ENCODE data around the gene PXDC1. TPM values are rescaled to one million over a fixed set of nuclear protein-coding genes. Genes with fewer than 3 reads are reported as not detected.
A peak's percentile ranks its signal among the peaks of the same experiment; 100 is the strongest.
"Not testable (repeated sequence)": the region's sequence is repeated elsewhere in the genome, so short reads cannot be mapped to it uniquely, and the experiment has no call there.

PXDC1 gene
- total RNA-seq, 1 experiment from 2014 or later: 27.6 TPM

DNA sequence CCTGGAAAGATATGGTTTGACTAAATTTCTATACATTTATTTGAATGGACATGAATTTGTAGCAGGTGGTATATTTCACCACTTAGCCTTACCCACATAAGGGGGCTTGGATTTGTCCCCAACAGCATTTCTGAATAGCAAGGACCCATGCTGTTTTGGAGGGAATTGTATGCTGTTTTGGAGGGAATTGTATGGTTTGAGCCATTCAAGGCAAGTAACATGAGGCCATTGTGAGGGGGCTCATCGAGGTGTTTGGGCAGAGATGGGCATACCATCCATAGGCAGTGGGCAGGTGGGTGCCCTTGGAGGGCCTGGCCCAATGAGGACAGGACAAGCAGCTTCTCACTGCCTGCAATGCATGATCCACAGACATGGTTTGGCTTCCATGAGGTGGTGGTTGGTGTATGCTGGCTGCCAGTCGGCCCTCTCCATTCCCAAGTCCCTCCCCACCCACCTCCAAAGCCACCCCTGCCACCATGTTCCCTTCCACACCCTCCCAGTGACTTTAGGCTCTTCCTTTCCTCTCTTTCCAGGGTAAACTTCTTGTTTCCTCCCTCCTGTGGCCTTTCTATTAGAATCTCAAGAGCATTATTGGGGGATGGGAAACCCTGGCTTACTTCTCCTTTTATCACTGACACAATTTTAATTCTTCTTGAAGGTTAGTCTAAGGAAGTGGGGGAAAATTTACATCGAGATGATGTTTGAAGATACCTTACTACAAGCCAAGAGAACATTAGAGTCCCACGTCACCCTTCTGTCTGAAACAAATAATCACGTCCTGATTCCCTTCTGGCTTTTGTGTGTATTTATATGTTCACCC is 13.2 kb upstream of the PXDC1 start:
- DNase-seq (ENCODE audit: low read depth): no peak

DNA sequence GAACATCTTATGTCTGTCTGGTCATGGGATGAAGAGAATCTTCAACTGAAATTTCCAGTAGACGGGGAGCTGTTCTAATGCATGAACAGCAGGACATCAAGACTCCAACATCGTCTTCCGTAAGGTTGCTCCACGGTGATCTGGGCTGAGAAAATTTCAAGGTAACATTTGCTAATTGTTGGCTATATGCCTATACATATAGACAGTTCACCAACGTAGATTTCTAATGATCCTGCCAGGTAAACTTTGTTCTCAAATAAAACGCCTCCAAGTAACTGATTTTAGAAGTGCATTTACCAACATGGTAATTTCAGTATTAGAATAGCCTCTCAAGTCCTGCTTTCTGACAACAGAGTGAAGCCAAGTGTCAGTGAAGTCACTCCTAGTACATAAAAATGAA is 11.3 kb upstream of the PXDC1 start:
- no peak for DNase-seq (ENCODE audit: low read depth)

DNA sequence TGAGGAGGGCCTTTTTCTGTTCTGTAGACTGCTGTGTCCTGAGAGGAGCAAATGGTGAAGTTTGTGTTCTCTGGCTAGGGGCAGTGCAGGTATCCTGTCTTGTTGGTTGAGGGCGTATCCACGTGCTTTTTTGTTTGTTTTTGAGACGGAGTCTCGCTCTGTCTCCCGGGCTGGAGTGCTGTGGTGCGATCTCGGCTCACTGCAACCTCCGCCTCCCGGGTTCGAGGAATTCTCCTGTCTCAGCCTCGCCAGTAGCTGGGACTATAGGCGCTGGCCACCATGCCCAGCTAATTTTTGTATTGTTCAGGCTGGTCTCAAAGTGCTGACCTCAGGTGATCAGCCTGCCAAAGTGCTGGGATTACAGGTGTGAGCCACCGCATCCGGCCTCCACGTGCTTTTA is 10.8 kb upstream of the PXDC1 start:
- DNase-seq (ENCODE audit: low read depth): no peak

DNA sequence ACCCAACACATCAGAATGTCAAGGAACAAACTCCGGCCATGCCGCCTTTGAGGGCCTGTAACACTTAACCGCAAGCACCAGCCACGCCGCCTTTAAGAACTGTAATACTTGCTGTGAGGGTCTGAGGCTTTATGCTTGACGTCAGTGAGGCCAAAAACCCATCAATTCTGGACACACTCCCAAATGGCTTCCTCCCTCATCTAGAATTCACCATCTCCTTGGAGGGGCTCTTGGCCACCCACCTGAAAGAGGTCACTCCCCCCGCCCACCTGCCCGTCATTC is 10.4 kb upstream of the PXDC1 start:
- no peak for DNase-seq (ENCODE audit: low read depth)

DNA sequence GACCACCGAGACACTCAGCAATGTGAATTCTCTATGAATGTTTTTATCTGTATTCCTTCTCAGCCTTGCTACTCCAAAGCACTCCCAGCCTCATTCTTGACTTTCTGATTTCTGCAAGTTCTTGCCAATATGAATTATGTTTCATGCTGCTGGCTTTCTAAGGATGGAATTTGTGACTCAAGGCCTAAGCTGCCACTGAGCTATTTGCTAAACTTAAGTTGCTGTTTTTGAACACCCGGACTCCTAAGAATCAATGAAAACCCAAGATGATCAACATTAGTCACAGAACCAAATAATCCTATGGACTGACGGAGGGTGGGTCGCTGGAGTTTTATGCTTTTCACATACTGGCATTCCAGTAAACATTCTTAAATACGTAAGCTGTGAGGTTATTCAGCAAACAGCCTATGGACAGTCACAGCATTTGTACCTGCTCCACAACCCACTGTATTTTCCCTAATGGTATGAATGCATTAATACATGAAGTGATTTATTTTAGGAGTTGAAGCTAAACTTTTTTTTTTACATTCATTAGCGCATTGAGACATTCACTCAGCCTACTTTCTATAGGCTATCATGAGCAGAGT is 8.2 kb upstream of the PXDC1 start:
- no peak for DNase-seq (ENCODE audit: low read depth)

DNA sequence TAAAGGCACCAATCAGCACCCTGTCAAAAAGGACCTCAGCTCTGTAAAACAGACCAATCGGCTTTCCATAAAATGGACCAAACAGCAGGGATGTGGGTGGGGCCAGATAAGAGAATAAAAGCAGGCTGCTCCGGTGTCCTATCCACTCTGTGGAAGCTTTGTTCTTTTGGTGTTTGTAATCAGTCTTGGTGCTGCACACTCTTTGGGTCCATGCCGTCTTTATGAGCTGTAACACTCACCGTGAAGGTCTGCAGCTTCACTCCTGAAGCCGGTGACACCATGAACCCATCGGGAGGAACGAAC is 7.3 kb upstream of the PXDC1 start:
- DNase-seq (ENCODE audit: low read depth): no peak

DNA sequence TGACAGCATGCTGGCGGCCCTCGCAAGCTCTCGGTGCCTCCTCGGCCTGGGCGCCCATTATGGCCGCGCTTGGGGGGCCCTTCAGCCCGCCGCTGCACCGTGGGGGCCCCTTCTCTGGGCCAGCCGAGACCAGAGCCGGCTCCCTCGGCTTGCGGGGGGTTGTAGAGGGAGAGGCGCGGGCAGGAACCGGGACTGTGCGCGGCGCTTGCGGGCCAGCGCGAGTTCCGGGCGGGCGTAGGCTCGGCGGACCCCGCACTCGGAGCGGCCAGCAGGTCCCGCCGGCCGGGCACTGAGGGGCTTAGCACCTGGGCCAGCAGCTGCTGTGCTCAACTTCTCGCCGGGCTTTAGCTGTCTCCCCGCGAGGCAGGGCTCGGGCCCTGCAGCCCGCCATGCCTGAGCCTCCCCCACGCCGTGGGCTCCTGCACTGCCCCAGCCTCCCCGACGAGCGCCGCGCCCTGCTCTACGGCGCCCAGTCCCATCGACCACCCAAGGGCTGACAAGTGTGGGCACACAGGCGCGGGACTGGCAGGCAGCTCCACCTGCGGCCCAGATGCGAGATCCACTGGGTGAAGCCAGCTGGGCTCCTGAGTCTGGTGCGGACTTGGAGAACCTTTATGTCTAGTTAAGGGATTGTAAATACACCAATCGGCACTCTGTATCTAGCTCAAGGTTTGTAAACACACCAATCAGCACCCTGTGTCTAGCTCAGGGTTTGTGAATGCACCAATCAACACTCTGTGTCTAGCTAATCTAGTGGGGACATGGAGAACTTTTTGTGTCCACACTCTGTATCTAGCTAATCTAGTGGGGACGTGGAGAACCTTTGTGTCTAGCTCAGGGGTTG is 6.7 kb upstream of the PXDC1 start:
- not testable (repeated sequence) for DNase-seq (ENCODE audit: low read depth)

DNA sequence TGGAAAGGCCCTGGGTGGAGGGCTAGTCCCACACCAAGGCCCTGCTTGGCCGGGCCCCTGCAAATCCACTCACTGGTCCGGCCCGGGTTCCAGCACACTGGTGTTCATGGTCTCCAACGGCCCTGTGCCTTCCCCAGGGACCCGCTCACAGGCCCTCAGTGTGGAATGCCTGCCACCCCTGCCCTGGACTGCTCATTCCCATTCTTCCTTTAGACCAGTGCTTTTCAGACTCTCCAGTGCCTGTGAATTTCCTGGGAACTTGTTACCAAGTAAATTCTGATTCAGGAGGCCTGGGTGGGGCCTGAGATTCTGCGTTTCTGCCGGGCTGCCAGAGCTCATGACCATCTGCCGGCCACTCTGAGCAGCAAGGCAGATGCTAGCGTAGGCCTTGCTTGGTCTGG is 5.7 kb upstream of the PXDC1 start:
- DNase-seq (ENCODE audit: low read depth): no peak

DNA sequence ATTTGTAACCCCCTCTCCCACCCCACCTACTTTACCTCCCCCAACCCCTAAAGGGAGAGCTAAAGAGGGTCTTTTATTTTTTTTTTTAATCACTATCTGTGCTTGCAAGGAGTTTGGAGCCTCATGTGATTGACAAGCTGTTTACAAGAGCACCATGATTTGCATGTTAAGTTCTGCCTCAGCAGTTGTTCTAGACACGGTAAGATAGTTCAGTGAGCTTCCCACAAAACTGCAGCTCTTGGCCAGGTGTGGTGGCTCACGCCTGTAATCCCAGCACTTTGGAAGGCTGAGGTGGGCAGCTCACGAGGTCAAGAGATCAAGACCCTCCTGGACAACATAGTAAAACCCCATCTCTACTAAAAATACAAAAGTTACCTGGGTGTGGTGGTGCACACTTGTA is 5.0 kb upstream of the PXDC1 start:
- no peak for DNase-seq (ENCODE audit: low read depth)

DNA sequence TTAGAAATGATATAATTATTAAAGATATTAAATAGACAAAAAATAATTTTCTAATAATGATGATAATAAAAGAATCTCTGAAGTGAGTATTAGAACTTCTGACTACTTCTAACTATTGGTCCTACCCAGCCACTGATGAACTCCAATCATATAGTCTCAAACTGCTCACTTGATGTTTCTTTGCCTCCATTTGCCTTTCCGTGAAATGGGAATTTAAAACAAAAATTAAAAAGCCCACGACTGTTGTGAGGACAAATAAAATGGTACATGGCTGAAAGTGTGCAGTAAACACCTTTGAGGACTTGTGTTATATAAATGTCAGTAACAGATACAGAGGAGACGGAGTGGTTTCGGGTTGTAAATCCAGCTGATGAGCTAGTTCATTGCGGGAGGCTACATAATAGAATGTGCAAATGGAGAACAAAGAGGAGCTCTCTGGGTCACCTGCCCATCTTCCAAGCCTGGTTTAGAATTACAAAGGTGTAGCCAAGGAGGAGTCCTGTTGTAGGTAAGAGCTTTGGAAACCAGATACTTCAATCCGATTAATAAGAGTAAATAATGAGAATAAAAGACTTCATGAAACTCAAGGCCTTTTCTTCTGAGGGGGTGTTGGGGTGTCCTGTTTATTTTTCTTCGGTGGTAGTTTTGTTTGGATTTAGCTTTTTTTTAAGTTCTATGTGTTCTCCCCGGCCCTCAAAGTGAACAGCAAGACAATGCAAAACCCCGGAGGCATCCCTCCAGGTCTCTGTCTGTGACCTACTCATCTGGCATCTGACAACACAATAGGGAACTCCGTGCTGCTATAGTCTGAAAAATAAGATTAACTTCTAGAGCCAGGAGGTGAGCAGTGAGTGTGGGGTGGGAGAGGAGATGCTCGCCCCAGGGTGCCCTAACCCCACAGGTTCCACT is 4.4 kb upstream of the PXDC1 start:
- no peak for DNase-seq (ENCODE audit: low read depth)

DNA sequence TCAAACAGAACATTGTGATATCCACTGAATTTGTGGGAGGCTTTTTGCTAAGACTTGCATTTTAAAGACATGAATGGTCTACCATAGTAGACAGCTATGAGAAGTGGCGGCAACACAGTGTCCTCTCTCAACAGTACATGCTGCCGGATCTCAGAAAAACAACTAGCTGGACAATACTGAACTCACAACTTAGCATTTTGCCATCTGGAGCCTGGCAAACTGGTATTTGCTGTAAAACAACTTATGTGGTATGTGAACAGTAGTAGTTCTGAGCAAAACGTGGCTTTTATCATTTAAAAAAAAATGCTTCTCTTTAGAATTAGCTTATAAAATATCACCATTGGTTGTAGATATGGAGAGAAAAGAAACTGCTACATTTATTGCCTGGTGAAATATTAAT is 3.3 kb upstream of the PXDC1 start:
- no peak for DNase-seq (ENCODE audit: low read depth)

DNA sequence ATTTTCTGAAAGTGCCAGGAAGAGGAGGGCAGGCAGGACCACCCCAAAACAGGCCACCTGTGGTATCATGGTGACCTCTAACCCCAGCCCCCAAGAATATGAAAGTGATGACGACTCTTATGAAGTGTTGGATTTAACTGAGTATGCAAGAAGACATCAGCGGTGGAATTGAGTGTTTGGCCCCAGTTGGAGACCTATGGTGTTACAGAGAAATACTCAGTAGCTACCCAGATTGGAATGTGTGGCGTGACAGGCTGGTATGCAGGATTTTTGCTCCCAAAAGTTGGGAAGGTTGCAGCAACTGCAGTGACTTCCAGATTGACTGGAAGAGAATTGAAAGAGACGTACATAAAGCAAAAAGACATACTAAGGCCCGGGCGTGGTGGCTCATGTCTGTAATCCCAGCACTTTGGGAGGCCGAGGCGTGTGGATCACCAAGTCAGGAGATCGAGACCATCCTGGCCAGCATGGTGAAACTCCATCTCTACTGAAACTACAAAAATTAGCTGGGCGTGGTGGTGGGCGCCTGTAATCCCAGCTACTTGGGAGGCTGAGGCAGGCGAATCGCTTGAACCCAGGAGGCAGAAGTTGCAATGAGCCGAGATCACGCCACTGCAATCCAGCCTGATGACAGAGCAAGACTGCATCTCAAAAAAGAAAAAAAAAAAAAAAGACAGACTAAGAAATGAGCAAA is 2.7 kb upstream of the PXDC1 start:
- not testable (repeated sequence) for DNase-seq (ENCODE audit: low read depth)

DNA sequence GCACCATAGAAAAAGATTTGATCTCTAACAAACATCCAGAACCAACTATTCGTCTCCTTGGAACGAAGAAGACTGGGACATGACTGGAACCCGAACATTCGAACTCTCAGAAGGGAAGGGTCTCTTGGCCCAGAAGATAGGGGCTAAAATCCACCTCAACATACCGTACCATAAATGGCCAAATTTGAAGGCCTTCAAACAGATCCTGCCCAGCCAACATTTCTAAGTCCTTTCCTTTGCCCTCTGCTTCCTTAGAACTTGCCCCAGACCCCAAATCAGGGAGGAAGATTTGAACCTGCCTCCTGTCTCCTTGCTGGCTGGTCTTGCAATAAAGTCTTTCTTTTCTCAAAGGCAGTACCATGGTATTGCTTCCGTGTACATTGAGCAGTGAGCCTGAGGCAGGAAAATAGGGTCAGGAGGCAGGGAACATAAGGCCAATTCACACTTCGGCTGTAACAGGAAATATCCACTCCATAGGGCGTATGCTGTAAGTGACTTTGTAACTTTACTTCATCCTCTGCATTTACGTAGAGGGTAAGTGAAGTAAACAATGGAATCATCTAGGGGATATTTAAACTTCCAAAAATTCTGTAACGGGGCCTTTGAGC is 1.8 kb upstream of the PXDC1 start:
- DNase-seq (ENCODE audit: low read depth): no peak

DNA sequence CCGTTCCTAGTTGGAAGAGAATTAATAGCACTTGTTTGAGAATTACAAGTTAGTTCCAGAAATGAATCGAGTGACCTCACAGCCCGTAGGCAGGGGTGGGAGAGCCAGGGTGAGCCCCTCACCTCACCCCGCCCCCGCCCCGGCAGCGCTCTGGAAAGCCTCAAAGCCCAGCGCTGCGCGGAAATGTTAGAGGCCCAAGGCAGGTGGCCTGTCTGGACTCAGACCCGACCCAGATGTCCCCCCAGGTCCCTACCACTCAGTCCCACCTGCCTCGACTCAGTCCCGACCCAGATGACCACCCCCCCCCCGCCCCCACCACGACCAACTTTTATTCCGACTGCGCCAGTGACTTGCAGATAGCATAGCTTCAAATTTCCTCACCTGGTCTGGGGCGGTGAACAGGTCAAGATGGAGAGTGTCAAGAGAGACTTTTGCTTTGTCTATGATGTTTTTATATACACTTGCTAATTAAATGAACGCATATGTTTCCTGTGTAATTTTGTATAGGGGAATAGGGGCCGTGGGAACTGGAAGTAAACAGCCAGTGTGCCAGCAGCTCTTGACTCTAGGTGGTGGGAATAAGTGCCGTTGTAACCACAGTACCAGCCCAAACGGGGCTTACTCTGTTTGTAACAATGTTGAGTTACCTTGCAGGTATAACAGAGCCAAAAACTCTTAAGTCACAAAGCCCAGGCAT is 1.2 kb upstream of the PXDC1 start:
- DNase-seq (ENCODE audit: low read depth): no peak

DNA sequence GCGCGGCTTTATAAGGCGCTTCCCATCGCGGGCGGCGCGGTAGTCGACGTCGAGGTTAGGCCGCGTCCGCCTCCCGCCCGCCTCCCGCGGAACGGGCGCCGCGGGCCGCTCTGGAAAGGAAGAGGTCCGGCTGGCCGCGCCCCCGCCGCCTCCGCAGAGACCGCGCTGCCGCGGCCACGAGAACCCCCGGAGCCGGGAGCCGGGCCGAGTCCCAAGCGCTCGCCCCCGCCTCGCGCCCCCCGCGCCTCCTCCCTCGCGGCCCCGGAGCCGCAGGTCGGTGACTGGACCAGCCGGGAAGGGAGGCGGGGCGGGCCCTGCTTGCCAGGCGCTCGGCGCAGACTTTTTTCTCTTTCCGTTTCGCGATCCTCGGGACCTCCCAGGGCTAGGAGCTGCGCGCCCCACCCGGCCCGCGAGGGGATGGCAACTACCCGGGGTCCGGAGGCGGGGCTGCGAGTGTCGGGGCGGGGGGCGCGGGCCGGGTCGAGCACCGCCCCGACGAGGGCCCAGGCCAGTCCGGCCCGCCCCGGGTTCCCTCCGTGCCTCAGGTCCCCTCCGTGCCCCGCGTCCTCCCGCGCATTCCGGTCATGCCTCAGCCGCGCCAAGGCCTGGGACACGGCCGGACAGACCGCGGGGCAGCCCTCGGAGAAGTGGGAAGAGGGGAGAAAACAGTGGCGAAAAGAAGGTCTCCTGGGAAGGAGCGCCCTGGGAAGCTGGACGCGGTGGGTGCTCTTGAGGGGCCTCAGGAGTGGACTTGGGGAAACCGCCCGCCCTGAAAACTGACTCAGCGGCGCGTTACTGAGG is 417 bp upstream of the PXDC1 start:
- DNase-seq (ENCODE audit: low read depth): peak; percentile 76

DNA sequence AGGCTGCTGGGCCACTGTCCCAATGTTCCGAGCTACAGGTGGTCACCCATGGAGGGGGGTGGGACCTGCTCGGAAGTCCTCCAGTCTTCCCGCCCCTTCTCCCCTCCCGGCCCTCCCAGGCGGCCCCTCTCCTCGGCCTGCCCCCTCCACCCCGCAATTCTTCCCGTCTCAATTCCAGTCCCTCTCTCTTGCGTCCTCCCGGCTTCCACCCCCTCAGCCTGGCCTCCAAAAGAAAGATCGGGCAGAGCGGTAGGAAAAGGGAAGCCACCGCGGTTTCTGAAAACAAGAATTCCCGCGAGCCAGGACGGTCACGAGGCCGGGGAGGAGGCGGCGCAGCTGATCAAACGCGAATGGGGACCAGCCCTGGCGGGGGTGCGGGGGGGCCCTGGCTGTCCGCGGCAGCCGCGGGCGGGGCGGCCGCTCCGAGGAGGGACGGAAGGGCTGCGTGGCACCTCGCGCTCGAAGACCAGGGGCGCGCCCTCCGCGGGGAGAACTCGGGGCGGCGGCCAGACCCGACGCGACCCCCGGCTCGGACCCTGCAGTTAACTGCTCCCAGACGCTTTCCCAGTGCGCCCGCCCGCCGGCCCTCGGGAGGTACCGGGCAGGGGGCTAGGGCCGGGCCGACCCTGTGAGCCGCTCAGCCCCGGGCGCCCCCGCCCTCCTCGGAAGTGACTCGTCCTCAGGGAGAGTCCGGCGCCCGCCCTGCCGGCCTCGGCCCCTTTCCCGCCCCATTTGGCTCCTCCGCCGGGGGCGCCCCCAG is 1.0 kb downstream of the PXDC1 start:
- DNase-seq (ENCODE audit: low read depth): peak; percentile 48

DNA sequence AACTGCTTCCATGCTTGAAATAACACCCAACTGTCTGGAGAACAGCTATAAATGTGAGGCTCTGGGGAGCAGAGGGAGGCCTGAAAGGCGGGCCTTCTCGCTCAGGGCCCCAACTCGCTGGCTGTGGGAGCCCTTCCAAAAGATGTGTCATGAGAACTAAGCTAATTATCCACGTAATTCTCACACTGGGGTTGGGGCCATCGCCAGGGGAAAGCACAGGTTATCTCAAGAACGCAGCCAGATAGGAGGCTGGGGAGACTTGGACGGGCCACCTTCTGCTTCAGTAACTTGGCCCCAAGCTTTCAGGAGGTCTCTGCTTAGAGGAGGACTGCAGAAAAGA is 1.6 kb downstream of the PXDC1 start:
- peak; percentile 59 for DNase-seq (ENCODE audit: low read depth)

DNA sequence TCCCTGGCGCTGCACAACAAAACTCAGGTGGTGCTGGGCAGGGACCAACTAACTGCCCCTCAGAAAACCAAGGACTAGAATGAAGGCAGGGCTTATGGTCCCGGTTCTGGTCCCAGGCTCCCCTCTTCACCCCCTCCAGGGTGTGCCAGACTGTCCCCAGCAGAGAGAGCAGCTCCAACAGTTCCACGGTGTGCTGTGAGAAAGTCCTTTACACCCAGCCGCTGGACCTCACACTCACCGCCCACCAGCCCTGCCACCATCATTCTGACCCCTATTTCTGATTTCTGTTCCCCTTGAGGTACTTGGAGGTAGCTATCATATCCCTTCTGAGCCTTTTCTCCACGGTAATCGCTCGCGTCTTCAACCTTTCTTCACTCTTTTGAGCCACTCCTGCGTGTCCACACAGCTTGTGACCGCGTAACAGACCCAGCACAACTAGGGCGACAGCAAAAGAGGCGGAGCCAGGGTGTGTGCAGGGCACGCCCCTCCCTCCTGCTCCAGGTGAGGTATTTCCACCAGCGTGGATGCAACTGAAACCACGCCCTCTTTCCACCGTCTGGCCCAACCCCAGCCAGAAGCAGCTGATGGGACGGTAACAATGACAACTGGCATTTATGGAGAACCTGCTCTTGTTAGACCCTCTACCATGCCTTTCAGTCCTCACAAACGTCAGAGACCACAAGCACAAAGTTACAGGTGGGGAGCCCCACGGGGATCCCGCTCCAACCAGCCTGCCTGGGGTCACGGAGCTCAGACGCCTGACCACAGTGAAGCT is 2.3 kb downstream of the PXDC1 start:
- DNase-seq (ENCODE audit: low read depth): no peak
